Hematopoietic multipotent progenitor cell treated with erythropoietin and hydrocortisone succinate and interleukin-3 and kit ligand, for 15 days (in vitro differentiated cells): ENCODE data around the gene IFI27L2.

Experiments
- DNase-seq: peaks from one replicate; pipeline ENCODE4 v3.0.0-alpha.2; 2015; ENCODE audit warnings: low spot score

The IFI27L2 gene

DNA sequence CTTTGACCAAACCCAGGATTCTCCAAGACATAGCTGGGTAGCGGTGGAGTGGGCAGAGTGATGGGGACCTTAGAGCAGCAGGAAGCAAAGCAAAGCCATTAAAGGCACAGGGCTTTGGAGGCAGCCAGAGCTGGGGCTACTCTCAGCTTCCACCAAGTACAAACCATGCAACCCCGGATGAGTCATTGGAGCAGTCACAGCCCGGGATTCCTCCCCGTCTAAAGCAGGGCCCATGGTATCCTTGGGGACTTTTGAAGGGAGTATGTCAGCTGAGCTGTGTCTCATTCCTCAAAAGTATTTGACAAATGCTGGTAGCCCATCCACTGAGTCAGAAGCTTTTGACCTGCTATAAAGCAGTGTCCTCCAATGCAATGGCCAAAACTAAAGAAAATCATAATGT, 28.6 kb downstream of the IFI27L2 start:
- DNase-seq, result no peak

DNA sequence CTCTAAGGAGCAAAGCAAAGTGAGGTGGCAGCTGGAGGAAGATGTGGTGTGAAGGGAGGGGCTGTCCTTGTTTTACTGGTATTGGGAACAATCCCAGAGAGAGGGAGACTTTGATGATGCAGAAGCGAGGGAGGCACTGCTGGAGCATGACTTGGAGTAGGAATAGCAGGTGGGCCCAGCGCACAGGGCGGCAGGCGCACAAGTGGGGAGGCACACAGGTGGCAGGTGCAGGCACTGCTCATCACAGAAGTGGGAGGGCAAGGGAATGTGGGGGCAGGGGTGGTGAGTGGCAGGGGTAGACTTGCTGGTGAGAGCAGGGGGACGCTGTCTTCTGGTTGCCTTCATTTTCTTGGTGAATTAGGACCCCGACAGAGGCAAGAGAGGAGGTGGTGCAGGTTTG, 30.4 kb downstream of the IFI27L2 start:
- no peak for DNase-seq

DNA sequence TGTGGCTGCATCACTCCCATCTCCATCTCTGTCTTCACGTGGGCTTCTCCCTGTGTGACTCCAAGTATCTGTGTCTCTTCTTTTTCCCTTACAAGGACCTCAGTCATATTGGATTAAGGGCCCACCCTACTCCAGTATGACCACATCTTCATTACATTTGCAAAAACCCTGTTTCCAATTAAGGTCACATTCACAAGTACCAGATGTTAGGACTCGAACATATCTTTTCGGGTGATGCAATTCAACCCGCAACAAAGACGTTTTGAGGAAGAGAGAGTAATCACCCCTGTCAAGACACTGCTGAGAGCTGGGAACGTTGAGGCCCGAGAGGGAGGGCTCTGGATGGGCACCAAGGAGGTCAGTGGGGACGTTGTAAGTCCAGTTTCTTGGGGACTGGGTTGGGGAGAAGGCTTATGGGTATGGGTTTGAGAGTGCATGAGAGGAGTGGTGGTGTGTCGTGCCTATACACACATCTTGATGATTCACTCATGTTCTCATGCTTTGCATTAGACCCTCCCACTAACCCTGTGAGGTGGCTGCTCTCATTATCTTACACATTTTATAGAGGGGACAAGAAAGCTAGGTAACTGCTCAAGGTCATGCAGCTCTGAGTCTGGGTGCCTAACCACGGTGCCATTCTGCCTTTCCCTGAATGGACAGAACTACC, 30.9 kb downstream of the IFI27L2 start:
- no peak for DNase-seq

DNA sequence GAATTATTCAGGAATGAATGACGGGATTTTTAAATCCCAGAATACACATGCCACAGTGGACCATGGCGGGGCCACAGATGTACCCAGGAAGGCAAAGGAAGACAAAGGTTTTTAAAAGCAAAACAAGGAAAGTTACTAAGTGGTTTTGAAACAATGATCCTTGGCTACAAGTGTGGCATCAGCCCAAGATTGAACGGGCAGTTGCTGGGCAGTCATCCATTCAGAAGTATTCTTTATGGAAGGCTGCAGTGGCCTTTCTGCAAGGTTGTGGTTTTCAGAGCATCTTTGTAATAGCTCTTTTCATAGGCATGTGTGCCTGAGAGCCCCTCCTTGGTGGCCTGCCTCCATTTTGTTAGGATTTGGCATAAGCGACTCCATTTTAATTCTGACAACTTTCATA, 32.3 kb downstream of the IFI27L2 start:
- DNase-seq, result no peak

DNA sequence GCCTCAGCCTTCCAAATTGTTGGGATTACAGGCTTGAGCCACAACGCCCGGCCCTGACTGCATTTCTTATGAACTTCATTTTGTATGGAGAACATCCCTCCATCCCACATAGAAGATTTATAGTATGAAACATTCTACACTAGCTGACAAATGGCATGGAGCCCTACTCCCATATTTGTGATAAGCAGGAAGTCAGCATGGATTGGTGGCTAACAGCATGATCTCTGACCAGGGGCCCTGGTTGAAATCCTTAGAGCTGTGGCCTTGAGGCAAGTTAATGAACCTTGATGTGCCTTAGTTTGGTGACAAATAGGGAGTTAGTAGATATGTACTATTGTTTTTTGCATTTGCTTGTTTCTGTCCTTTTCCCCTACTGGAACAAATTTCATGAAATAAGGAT, 36.0 kb downstream of the IFI27L2 start:
- no peak for DNase-seq

DNA sequence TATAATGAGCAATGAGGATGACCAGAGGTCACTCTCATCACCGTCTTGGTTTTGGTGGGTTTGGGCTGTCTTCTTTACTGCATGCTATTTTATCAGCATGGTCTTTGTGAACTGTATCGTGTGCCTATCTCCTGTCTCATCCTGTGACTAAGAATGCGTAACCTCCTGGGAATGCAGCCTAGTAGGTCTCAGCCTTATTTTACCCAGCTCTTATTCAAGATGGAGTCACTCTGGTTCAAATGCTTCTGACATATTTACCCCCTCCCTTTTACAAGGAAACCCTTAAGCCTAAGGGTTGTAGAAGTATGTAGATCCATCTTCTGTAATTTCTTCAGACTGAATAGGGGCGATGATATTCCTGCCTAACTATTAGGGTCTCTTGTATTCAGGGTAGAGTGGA, 39.9 kb downstream of the IFI27L2 start:
- DNase-seq, result no peak

DNA sequence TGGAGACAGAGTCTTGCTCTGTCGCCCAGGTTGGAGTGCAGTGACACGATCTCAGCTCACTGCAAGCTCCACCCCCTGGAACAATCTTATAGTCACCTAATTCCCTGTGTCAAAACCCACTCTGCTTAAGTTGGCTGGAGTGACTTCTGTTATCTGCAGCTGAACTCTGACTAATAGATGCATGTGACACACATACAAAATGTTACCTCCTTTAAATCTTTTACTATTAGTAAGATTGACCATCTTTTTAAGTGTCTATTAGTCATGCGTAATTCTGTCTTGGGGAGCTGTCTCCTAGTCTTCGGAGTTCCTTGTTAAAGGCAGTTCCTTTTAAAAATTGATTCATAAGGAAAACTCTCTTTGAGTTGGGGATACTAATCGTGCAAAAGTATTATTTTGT, 40.9 kb downstream of the IFI27L2 start:
- no peak for DNase-seq

DNA sequence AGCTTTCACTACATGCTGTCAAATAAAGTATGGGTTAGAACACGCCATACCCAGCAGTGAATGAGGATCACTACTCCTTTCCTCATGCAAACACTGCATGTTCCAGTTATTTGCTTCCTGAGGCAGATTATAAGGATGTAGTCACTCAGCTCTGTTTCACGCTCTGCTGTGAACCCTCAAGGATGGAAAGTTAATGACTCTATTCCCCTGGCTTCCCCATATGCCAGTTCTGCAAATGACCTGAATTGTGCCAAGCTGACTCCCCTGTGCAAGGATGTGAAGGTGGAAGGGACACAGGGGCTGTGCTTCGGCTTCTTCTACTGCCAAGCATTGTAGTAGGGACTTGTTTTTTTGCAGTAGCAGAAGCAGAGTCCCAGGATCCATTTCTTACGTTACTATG, 41.5 kb downstream of the IFI27L2 start:
- no peak for DNase-seq

DNA sequence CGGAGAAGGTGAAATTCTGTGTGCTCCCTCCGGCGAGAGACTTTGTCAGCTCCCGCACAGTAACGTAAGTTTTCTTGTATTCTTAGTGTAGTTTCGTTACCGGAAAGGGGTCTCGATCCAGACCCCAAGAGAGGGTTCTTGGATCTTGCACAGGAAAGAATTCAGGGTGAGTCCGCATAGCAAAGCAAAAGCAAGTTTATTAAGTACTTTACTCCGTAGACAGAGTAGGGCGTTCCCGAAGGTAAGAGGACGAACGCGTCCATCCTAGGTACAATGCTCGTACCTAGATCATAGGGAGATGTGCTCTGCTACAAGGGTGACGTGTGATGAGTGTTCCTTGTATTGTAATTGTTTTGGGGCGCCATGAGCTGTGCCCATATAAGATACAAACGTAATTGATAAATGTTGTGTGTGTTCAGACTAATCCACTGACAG, 48.0 kb downstream of the IFI27L2 start:
- no peak for DNase-seq

DNA sequence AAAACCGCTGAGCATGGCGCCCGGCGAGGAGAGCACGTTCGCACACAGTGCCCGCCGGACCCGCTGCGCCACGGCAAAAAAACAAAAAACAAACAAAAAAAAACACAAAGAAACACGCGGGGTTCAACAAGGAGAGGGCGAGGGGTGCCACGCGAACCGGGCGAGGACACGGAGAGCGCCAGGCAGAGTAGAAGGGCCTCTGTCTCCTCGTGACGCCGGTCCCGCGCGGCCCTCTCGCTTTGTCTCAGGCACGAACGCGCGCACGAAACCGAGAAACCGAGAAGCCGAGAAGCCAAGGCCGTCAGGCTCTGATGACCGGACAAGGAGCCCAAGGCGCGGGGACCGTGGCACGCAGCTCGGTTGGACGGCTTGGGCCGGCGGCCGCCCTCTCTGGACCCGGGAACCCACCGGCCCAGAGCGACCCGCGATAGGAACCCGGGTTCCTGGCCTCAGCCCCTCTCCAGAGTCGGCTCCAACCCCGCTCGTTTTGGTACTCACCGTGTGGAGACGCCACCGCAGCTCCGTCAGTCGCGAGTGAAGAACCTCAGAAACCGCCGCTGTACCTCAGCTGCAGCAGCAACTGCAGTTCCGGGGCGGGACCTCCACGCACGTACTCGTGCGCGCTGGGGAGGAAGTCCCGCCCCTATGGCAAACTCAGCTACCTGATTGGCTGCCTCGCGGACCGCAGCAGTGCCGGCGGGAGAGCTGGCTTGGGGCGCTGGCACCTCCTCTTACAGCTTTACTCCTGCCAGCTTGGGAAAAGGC, 48.6 kb downstream of the IFI27L2 start, which contains the start of the genes DDX24 and IFI27L1:
TSS of gene DDX24 (minus strand) at position 582 of the 765 bp plus-strand sequence. CDS start 1,460 bp downstream, outside the sequence.
TSS of gene IFI27L1 (plus strand) at position 690 of the 765 bp plus-strand sequence. CDS start 15,628 bp downstream, outside the sequence.
- peak; percentile 96 for DNase-seq

DNA sequence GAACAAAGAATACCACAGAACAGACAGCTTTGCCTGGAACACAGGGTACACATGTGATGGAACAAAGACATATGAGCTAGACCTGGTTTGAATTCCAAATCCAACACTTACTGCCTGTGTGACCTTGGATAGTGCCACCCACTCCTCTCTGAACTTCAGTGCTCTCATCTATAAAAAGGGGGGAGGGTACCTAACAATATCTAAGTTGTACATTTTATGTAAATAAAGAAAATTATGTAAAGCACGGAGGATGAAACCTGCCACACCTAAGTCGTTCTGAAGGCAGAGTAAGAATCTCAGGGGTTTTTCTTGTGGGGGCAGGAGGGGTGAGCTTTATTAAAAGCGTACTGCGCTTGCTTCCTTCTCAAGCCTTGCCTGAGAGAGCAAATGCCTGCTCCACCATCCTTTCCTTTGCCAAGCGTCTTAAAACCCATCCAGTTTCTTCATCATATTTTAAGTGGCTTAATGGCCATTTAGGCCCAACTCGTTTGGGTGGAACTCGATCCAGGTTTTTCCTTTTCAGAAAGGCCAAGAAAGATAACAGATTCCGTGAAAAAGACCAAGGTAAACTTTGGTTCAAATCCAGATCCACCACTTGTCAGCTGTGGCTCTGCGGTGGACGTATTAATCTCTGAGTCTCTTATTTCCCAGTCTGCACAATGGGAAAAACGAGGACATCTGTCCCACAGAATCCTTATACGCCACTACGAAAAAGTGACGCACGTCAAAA, 49.3 kb downstream of the IFI27L2 start:
- DNase-seq, result peak; percentile 14

DNA sequence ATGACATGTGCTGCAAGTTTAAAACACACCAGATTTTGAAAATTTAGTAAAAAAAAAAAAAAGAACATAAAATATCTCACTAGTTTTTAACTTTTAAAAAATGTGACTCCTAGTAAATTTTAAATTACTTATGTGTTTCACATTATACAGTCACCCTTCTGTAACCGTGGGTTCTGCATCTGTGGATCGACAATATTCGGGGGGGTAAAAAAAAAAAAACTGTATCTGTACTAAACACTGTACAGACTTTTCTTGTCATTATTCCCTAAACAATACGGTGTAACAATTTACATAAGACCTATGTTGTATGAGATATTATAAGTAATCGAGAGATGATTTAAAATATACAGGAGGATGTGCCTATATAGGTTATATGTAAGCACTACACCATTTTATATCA, 51.6 kb downstream of the IFI27L2 start:
- DNase-seq, result no peak
